Activated T-helper 1 cell treated with anti-CD3 and anti-CD28 coated beads, Interleukin-2, amount 50 U/mL, for 16 hours (primary cell): ENCODE results near the gene DENND2A.
"Not testable (repeated sequence)": the region's sequence is repeated elsewhere in the genome, so short reads cannot be mapped to it uniquely, and the experiment has no call there.

ENCODE experiments used
- DNase-seq, 2 donors: peaks; one replicate each; pipeline ENCODE4 v3.0.0-alpha.2; 2020; ENCODE audit warnings: low read depth in 1 of 2, low spot score in 1 of 2

Gene DENND2A

DNA sequence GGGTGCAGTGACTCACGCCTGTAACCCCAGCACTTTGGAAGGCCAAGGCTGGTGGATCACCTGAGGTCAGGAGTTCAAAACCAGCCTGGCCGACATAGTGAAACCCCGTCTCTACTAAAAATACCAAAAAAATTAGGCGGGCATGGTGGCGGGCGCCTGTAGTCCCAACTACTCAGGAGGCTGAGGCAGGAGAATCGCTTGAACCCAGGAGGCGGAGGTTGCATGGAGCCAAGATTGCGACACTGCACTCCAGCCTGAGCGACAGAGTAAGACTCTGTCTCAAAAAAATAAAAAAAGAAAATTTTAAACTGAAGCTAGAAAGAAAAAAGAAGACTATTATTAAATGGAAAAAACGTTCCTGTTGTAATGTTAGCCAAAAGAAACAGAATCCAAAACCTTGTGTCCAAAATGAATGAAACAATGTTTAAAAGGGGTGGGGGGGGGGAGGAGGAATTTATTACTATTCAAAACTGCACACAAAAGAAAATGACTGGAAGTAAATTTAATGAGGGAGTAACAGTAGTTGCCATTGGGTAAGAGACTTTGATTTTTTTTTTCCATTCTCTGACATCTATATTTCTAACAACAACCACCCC lies 20.6 kb downstream of the DENND2A start:
- not testable (repeated sequence) for DNase-seq

DNA sequence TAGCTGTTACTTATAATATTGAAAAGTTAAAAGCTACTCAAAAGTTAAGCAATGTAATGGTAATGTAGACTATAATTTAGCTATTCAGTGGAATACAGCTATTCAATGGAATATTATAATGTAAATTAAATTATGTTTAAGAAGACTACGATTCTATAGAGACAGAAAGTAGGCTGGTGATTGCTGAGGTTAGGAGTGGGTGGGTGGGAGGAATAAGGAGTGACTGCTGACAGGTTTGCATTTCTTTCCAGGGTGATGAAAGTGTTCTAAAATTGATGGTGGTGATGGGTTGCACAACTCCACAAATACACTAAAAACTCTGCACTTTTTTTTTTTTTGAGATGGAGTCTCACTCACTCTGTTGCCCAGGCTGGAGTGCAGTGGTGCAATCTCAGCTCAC lies 21.4 kb downstream of the DENND2A start:
- DNase-seq = no peak

- DNase-seq = no peak
Measured at GRCh38 chr7:140618306-140618705, 22.3 kb downstream of the DENND2A start.

DNA sequence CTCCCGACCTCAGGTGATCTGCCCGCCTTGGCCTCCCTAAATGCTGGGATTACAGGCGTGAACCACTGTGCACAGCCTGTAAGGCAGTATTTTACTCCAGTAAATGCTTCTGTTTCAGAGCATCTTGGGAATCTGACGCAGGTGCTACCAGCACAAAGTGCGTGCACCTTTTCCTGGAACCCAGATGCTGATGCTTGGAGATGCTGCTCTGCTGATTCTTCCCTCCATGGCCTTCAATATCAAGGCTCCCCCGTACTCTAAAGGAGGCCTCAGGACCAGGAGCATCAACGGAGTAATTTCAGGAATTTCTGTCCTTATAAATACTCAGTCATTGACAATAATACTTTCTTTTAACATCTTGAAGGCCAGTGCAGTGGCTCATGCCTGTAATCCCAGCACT lies 23.5 kb downstream of the DENND2A start:
- DNase-seq = no peak

GRCh38 chr7:140616328-140616727 lies 24.3 kb downstream of the DENND2A start:
- no peak for DNase-seq

- no peak for DNase-seq
Measured at GRCh38 chr7:140611641-140612040, 29.0 kb downstream of the DENND2A start.

GRCh38 chr7:140610204-140611165 lies 30.1 kb downstream of the DENND2A start:
- DNase-seq = no peak

GRCh38 chr7:140609646-140610045 lies 31.0 kb downstream of the DENND2A start:
- no peak for DNase-seq

DNA sequence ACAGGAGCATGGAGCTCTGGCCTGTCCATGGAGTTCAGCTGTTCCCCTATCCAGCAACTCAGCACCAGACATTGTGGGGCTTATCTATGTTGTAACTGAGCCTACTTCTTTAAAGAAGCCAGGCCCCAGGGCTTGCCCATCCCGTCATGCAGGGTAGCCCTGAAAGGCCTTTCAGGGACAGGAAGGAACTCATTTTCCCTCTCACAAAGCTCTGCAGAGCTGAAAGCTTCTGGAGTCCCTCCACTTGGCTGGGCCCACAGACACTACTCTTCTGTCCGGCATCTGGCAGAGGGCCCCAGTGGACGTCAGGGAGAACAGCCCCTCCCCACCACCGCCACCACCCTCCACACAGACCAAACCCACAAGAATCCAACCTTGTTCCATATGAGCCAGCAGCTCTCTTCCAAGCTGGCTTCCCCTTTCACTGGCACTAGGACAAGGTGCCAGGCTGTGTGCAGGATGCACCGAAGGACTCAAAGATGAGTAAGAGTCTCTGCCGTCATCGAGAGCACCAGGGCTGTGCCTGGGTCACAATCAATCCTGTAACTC lies 33.1 kb downstream of the DENND2A start:
- DNase-seq = no peak

GRCh38 chr7:140605337-140605736 lies 35.3 kb downstream of the DENND2A start:
- DNase-seq = no peak

- DNase-seq = no peak
Measured at GRCh38 chr7:140604760-140605159, 35.9 kb downstream of the DENND2A start.

- no peak for DNase-seq
Measured at GRCh38 chr7:140604076-140604475, 36.5 kb downstream of the DENND2A start.

DNA sequence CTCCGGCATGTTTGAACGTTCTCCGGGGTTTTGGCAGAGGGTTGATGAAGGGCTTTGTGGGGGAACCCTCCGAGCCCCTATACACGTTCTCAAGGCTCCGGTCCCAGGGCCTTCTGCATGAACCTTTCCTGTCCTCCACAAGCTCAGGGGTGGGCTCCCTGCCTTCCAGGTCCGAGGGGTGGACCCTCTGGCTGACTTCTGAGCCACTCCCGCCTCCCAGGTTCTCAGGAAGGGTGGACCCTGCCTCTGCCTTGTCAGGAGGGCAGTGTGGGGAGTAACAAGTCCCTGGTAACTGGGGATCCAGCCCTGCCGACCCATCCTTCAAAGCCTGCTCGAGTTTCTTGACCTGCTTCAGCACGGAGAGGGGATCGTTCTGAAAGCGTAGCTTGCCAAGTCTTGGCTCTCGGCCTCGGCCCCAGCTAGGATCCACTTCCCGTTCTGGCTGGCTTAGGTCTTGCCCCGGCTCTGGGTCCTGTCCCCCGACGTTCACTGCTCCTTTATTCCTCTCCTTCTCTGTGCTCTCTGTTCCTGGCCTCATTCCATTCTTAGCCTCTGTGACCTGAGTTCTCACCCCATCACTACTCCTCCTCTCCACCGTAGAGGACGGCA lies 38.9 kb downstream of the DENND2A start:
- no peak for DNase-seq

DNA sequence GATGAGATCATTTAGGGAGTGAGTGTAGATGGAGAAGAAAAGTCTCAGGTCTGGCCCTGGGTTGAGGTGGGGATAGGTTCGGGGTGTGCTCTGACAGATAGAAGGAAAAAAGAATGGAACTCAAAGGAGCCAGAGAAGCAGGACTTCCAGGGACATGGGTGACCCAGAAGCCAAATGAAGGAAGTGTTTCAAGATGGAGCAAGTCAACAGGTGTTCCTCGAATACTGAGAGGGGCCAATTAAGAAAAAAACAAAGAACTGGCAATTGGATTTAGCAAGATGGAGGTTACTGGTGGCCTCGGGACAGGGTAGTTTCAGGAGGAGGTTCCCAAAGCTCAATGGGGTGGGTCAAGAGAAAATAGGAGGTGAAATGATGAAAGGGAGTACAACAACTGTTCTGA lies 40.3 kb downstream of the DENND2A start:
- DNase-seq = no peak

DNA sequence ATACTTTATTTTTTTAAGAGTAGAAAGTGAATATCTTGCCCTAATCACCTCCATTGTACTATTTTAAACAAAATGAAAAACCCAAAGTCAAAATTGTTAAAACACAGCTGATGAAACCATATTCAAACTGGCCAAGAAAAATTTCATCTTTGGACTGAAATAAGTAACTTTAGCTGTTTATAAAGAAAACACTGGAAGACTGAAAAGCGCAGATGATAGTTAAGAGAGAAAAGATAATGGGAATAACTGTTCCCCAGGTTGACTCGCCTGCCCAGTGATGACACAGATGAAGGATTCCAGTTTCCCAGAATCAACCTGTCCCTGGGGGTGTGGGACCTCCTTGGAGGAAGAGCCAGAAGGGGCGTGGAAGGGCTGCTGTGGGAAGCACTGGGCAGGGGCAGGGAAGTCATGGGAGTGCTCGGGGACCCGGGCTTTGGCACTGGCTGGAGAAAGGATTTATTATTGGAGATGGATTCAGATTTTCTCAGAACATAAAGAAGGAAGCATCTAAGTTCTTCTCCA lies 43.1 kb downstream of the DENND2A start:
- no peak for DNase-seq

- no peak for DNase-seq
Measured at GRCh38 chr7:140596519-140597427, 43.8 kb downstream of the DENND2A start.

GRCh38 chr7:140595468-140596092 lies 45.0 kb downstream of the DENND2A start:
- DNase-seq = no peak

DNA sequence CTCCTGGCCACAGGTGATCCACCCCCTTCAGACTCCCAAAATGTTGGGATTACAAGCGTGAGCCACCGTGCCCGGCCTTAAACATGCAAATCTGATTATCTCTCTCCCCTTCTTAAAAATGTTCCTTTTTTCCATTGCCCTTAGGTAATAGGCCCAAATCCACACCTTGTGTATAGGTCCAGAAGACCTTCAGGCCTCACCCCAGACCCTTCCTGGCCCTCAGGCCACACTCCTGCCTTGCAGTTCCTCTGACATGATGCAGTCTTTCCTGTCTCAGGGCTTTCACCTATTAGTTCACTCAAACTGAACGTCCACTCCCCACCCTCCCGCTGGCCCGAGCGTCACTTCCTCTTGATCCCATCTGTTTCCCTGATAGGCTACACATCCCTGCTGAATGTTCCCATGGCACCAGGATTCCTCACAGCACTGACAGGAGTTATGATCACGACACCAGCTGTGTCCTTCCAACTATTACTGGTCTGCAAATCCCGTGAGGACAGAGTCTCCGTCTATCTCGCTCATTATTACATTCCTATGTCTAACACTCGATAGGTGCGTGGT lies 46.4 kb downstream of the DENND2A start:
- no peak for DNase-seq

DNA sequence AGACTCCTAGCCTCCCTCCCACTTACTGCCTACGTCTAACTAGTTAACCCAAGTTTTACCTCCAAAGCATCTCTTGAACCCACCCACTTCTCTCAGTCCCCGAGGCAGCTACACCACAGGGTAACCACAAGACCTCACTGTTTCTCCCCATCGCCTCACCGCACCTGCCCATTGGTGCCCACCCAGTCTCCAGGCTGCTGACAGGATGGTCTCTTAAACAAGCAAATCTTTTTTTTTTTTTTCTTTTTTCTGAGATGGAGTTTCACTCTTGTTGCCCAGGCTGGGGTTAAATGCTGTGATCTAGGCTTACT lies 47.0 kb downstream of the DENND2A start:
- no peak for DNase-seq
